WTC11 (cell line): ENCODE data around the gene HS3ST3A1. TPM values are rescaled to one million over a fixed set of nuclear protein-coding genes. Genes with fewer than 3 reads are reported as not detected.

Source experiments
- ATAC-seq: fragments of 200-7000 bp; cut with Tn5 transposase; 2 replicates; pipeline ENCODE4 v1.10.0; 2021; ENCODE audit warnings: mild to moderate bottlenecking, moderate library complexity
- CTCF ChIA-PET: fragments of 300-600 bp; sonication (Branson Sonifier 250); formaldehyde crosslinking; loops from one replicate; lab custom pipeline; 2021; ENCODE audit warnings: antibody characterized with exemption; lab: Charles Lee
- POLR2A ChIA-PET: fragments of 350-600 bp; sonication (Branson Sonifier 250); formaldehyde crosslinking; loops from one replicate; lab custom pipeline; 2021; ENCODE audit warnings: antibody characterized with exemption; lab: Charles Lee
- DNase-seq: peaks from one replicate; pipeline ENCODE4 v3.0.0; 2021; ENCODE audit warnings: low spot score
- H3K27ac Mint-ChIP-seq: 2 replicates; pipeline ENCODE4 v1.8.0; 2021; ENCODE audit warnings: mixed read lengths
- H3K27me3 Mint-ChIP-seq: 2 replicates; pipeline ENCODE4 v1.8.0; 2021; ENCODE audit warnings: low read depth, mild to moderate bottlenecking, moderate library complexity, mixed read lengths
- H3K36me3 Mint-ChIP-seq: 2 replicates; pipeline ENCODE4 v1.8.0; 2021; ENCODE audit warnings: mixed read lengths
- H3K4me1 Mint-ChIP-seq: 2 replicates; pipeline ENCODE4 v1.8.0; 2022; ENCODE audit warnings: mixed read lengths
- H3K4me3 Mint-ChIP-seq: 2 replicates; pipeline ENCODE4 v1.8.0; 2021; ENCODE audit warnings: mild to moderate bottlenecking, moderate library complexity, mixed read lengths
- H3K9me3 Mint-ChIP-seq: 2 replicates; pipeline ENCODE4 v1.8.0; 2021; ENCODE audit warnings: mixed read lengths
- GABPB1 ChIP-seq: sonication (generic); formaldehyde crosslinking; IDR thresholded peaks from 2 replicates; pipeline ENCODE4 v1.8.1; 2023; ENCODE audit warnings: mild to moderate bottlenecking, missing genetic modification reagents
- MYBL2 ChIP-seq: sonication (generic); formaldehyde crosslinking; IDR thresholded peaks from 2 replicates; pipeline ENCODE4 v1.8.1; 2023; ENCODE audit warnings: mild to moderate bottlenecking, moderate library complexity, missing genetic modification reagents
- NFATC4 ChIP-seq: fragments of 250-450 bp; sonication (Bioruptor Pico); IDR thresholded peaks from 2 replicates; pipeline ENCODE4 v1.9.0; 2021; ENCODE audit warnings: mild to moderate bottlenecking
- NFE2L1 ChIP-seq: sonication (generic); formaldehyde crosslinking; IDR thresholded peaks from 2 replicates; pipeline ENCODE4 v1.8.1; 2023; ENCODE audit warnings: missing genetic modification reagents
- NFYB ChIP-seq: sonication (generic); formaldehyde crosslinking; conservative IDR thresholded peaks from 2 replicates; pipeline ENCODE4 v1.8.0; 2022; ENCODE audit warnings: low read depth, missing genetic modification reagents
- SMAD4 ChIP-seq: sonication (generic); formaldehyde crosslinking; IDR thresholded peaks from 2 replicates; pipeline ENCODE4 v1.8.0; 2022; ENCODE audit warnings: mild to moderate bottlenecking, missing genetic modification reagents
- SP1 ChIP-seq: sonication (generic); formaldehyde crosslinking; conservative IDR thresholded peaks from 2 replicates; pipeline ENCODE4 v1.8.1; 2022; ENCODE audit warnings: missing genetic modification reagents
- ZMAT4 ChIP-seq: fragments of 250-450 bp; sonication (Bioruptor Pico); IDR thresholded peaks from 2 replicates; pipeline ENCODE4 v1.9.0; 2021; ENCODE audit warnings: mild to moderate bottlenecking
- ZNF317 ChIP-seq: sonication (generic); formaldehyde crosslinking; IDR thresholded peaks from 2 replicates; pipeline ENCODE4 v1.8.1; 2023; ENCODE audit warnings: low read depth, mild to moderate bottlenecking, moderate library complexity, missing genetic modification reagents, borderline replicate concordance
- ZNF512 ChIP-seq: sonication (generic); formaldehyde crosslinking; IDR thresholded peaks from 2 replicates; pipeline ENCODE4 v1.8.1; 2022; ENCODE audit warnings: missing genetic modification reagents, borderline replicate concordance
- total RNA-seq: library from RNA; stranded (reverse); gene quantifications from 3 replicates; pipeline ENCODE4 v1.2.3, GENCODE V29; 2021
- TF ChIP-seq, protein P1 (sequence below): sonication (generic); formaldehyde crosslinking; IDR thresholded peaks from 2 replicates; pipeline ENCODE4 v1.8.1; 2023; ENCODE audit warnings: mild to moderate bottlenecking, missing genetic modification reagents, moderate library complexity
- TF ChIP-seq, protein P2 (sequence below): sonication (generic); formaldehyde crosslinking; IDR thresholded peaks from 2 replicates; pipeline ENCODE4 v1.8.1; 2023; ENCODE audit warnings: mild to moderate bottlenecking, missing genetic modification reagents, moderate library complexity
- TF ChIP-seq, protein P3 (sequence below): fragments of 250-450 bp; sonication (Bioruptor Pico); IDR thresholded peaks from 2 replicates; pipeline ENCODE4 v1.9.0; 2021; ENCODE audit warnings: mild to moderate bottlenecking, borderline replicate concordance
- TF ChIP-seq, protein P4 (sequence below): sonication (generic); formaldehyde crosslinking; IDR thresholded peaks from 2 replicates; pipeline ENCODE4 v1.8.1; 2022; ENCODE audit warnings: mild to moderate bottlenecking, missing genetic modification reagents, moderate library complexity, borderline replicate concordance

Gene HS3ST3A1
- total RNA-seq, 1 experiment from 2014 or later: 9.7 TPM

DNA sequence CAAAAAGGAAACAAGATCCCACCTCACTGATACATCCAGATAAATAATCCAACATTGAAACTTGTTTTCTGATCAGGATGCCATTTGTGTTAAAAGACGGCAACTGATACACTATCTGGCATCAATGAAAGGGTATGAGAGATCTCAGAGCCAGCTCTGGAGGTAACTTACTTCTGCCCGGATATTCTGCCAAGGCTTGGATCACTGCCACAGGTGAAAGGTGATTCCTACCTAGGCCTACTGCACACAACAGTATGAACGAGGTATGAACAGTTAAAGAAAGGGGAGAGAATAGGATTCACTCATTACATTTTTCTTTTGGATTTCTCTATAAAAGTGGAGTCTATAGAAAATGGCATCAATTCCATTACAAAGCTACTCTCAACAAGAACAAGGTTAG lies 136.1 kb downstream of the HS3ST3A1 start:
- ChIA-PET CTCF (no interaction called here), POLR2A (no interaction called here)
- no peaks in the 10 kb centered on the region for H3K27me3 Mint-ChIP-seq

GRCh38 chr17:13462673-13463124 lies 139.0 kb downstream of the HS3ST3A1 start:
- ChIA-PET POLR2A (no interaction called here), CTCF (no interaction called here)
- Mint-ChIP-seq H3K27me3 (no peaks in the 10 kb centered on the region), H3K36me3 (no peaks in the 10 kb centered on the region), H3K4me3 (no peak overlapping the region), H3K4me1 (no peaks in the 10 kb centered on the region), H3K27ac (no peak overlapping the region), H3K9me3 (peaks cover 8% of the 10 kb centered on the region)
- DNase-seq (no peak), ATAC-seq (no peak)
- TF ChIP-seq SMAD4 (CRISPR knock-in tag): no peak
- TF ChIP-seq GABPB1 (CRISPR knock-in tag): peak; percentile 63
- TF ChIP-seq NFATC4: no peak

More for the DNA sequence above, 136.1 kb downstream of the HS3ST3A1 start:
- H3K36me3 Mint-ChIP-seq: no peaks in the 10 kb centered on the region
- no peak for ATAC-seq
- TF ChIP-seq ZMAT4 (CRISPR knock-in tag): no peak
- TF ChIP-seq MYBL2 (CRISPR knock-in tag): no peak
- TF ChIP-seq GABPB1 (CRISPR knock-in tag): no peak
- TF ChIP-seq NFYB: no peak
- no peak for TF ChIP-seq ZNF512 (CRISPR knock-in tag)
- TF ChIP-seq, protein P1, sequence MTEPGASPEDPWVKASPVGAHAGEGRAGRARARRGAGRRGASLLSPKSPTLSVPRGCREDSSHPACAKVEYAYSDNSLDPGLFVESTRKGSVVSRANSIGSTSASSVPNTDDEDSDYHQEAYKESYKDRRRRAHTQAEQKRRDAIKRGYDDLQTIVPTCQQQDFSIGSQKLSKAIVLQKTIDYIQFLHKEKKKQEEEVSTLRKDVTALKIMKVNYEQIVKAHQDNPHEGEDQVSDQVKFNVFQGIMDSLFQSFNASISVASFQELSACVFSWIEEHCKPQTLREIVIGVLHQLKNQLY: no peak
- TF ChIP-seq, protein P2, sequence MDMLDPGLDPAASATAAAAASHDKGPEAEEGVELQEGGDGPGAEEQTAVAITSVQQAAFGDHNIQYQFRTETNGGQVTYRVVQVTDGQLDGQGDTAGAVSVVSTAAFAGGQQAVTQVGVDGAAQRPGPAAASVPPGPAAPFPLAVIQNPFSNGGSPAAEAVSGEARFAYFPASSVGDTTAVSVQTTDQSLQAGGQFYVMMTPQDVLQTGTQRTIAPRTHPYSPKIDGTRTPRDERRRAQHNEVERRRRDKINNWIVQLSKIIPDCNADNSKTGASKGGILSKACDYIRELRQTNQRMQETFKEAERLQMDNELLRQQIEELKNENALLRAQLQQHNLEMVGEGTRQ: no peak
- TF ChIP-seq NFE2L1 (CRISPR knock-in tag): no peak
- TF ChIP-seq, protein P3, sequence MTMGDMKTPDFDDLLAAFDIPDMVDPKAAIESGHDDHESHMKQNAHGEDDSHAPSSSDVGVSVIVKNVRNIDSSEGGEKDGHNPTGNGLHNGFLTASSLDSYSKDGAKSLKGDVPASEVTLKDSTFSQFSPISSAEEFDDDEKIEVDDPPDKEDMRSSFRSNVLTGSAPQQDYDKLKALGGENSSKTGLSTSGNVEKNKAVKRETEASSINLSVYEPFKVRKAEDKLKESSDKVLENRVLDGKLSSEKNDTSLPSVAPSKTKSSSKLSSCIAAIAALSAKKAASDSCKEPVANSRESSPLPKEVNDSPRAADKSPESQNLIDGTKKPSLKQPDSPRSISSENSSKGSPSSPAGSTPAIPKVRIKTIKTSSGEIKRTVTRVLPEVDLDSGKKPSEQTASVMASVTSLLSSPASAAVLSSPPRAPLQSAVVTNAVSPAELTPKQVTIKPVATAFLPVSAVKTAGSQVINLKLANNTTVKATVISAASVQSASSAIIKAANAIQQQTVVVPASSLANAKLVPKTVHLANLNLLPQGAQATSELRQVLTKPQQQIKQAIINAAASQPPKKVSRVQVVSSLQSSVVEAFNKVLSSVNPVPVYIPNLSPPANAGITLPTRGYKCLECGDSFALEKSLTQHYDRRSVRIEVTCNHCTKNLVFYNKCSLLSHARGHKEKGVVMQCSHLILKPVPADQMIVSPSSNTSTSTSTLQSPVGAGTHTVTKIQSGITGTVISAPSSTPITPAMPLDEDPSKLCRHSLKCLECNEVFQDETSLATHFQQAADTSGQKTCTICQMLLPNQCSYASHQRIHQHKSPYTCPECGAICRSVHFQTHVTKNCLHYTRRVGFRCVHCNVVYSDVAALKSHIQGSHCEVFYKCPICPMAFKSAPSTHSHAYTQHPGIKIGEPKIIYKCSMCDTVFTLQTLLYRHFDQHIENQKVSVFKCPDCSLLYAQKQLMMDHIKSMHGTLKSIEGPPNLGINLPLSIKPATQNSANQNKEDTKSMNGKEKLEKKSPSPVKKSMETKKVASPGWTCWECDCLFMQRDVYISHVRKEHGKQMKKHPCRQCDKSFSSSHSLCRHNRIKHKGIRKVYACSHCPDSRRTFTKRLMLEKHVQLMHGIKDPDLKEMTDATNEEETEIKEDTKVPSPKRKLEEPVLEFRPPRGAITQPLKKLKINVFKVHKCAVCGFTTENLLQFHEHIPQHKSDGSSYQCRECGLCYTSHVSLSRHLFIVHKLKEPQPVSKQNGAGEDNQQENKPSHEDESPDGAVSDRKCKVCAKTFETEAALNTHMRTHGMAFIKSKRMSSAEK (CRISPR knock-in tag): no peak
- TF ChIP-seq, protein P4, sequence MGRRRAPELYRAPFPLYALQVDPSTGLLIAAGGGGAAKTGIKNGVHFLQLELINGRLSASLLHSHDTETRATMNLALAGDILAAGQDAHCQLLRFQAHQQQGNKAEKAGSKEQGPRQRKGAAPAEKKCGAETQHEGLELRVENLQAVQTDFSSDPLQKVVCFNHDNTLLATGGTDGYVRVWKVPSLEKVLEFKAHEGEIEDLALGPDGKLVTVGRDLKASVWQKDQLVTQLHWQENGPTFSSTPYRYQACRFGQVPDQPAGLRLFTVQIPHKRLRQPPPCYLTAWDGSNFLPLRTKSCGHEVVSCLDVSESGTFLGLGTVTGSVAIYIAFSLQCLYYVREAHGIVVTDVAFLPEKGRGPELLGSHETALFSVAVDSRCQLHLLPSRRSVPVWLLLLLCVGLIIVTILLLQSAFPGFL (CRISPR knock-in tag): no peak
- TF ChIP-seq SP1 (CRISPR knock-in tag): no peak
- no peak for TF ChIP-seq ZNF317 (CRISPR knock-in tag)
- TF ChIP-seq, all 79 proteins: peak for 0
- no peaks in the 10 kb centered on the region for H3K4me1 Mint-ChIP-seq
- DNase-seq: no peak
- peaks cover 8% of the 10 kb centered on the region for H3K9me3 Mint-ChIP-seq
- H3K27ac Mint-ChIP-seq: no peak overlapping the region
- no peak overlapping the region for H3K4me3 Mint-ChIP-seq
